Endothelial cell of umbilical vein (primary cell): Measurements from ENCODE around the gene MYO5B. TPM values are rescaled to one million over a fixed set of nuclear protein-coding genes. Genes with fewer than 3 reads are reported as not detected.

Source experiments
- BruUV-seq: library from RNA; stranded (reverse); fragments of 400-500 nt; replicated peaks from 2 replicates; lab custom pipeline; 2021; lab: Mats Ljungman, UMichigan
- CTCF ChIA-PET: fragments of 300-600, 350-600 bp; sonication (Branson Sonifier 250); formaldehyde crosslinking; loops from one replicate; lab custom pipeline; 2021; ENCODE audit warnings: antibody characterized with exemption, inconsistent platforms; lab: Charles Lee
- POLR2A ChIA-PET: fragments of 300-600, 350-600 bp; sonication (Branson Sonifier 250); formaldehyde crosslinking; loops from one replicate; lab custom pipeline; 2021; ENCODE audit warnings: antibody characterized with exemption, inconsistent platforms; lab: Charles Lee
- DNase-seq: peaks from one replicate; pipeline ENCODE4 v3.0.0-alpha.2; 2011; ENCODE audit warnings: low read depth, low spot score
- FAIRE-seq: peaks from 2 replicates; lab custom pipeline; 2011; peaks lifted over from hg19 to GRCh38; lab: Jason Lieb, UNC
- H2AFZ ChIP-seq: 2 replicates; pipeline ENCODE4 v1.6.0; 2012; ENCODE audit warnings: low read depth, low read length, control low read depth, inconsistent platforms
- H3K27ac ChIP-seq: 2 replicates; pipeline ENCODE4 v1.5.1; 2011; ENCODE audit warnings: low read depth, mild to moderate bottlenecking, control low read depth, low read length, moderate library complexity; ENCODE audit not compliant: insufficient read depth
- H3K27me3 ChIP-seq, 2 experiments: 2 replicates each; pipeline versions ENCODE4 v1.6.0 to v1.6.1; 2011; ENCODE audit warnings: low read length in 2 of 2, mixed read lengths in 1 of 2; ENCODE audit not compliant: control insufficient read depth in 2 of 2, insufficient read depth in 2 of 2
- H3K36me3 ChIP-seq, 2 experiments: 2 replicates in 1 of 2; 3 replicates in 1 of 2; pipeline ENCODE4 v1.5.1; 2011; ENCODE audit warnings: low read length in 2 of 2, mild to moderate bottlenecking in 1 of 2, moderate library complexity in 1 of 2; ENCODE audit not compliant: control insufficient read depth in 2 of 2, insufficient read depth in 2 of 2; ENCODE audit errors: extremely low read depth in 1 of 2
- H3K4me1 ChIP-seq: 3 replicates; pipeline ENCODE4 v1.5.1; 2011; ENCODE audit warnings: mild to moderate bottlenecking, low read length; ENCODE audit not compliant: control insufficient read depth, insufficient read depth; ENCODE audit errors: extremely low read depth
- H3K4me2 ChIP-seq: 2 replicates; pipeline ENCODE4 v1.6.1; 2011; ENCODE audit warnings: low read length, control low read depth, mixed read lengths; ENCODE audit not compliant: insufficient read depth
- H3K4me3 ChIP-seq, 3 experiments: fragments of 200-600 bp in 1 of 3; sonication (generic), shearing (Covaris generic) in 1 of 3; replicated peaks in 1 of 3; 2 replicates each; pipeline ENCODE4 v1.5.1; 2011 to 2016; ENCODE audit warnings: control low read depth in 3 of 3, low read length in 3 of 3, mild to moderate bottlenecking in 2 of 3, inconsistent platforms in 1 of 3, low read depth in 1 of 3, moderate library complexity in 1 of 3; ENCODE audit not compliant: insufficient read depth in 1 of 3
- H3K79me2 ChIP-seq: 2 replicates; pipeline ENCODE4 v1.6.0; 2012; ENCODE audit warnings: low read length, inconsistent platforms; ENCODE audit not compliant: control insufficient read depth, insufficient read depth
- H3K9ac ChIP-seq: replicated peaks from 2 replicates; pipeline ENCODE3; 2011; ENCODE audit warnings: low read length, control low read depth; ENCODE audit not compliant: insufficient read depth; ENCODE audit errors: extremely low read depth
- H3K9me1 ChIP-seq: replicated peaks from 3 replicates; pipeline ENCODE4 v1.6.0; 2011; ENCODE audit warnings: mild to moderate bottlenecking, low read length; ENCODE audit not compliant: control insufficient read depth, insufficient read depth; ENCODE audit errors: extremely low read depth
- H3K9me3 ChIP-seq: replicated peaks from 2 replicates; pipeline ENCODE4 v1.5.1; 2012; ENCODE audit warnings: low read length, inconsistent platforms; ENCODE audit not compliant: control insufficient read depth, insufficient read depth
- H4K20me1 ChIP-seq: replicated peaks from 2 replicates; pipeline ENCODE3; 2011; ENCODE audit warnings: mild to moderate bottlenecking, low read length; ENCODE audit not compliant: control insufficient read depth, insufficient read depth; ENCODE audit errors: extremely low read depth
- CTCF ChIP-seq, 2 donors: IDR thresholded peaks; 1 replicate in 1 of 2; 2 replicates in 1 of 2; pipeline ENCODE4 v1.5.1; 2011; ENCODE audit warnings: low read length in 2 of 2, mild to moderate bottlenecking in 2 of 2, moderate library complexity in 2 of 2, control low read depth in 1 of 2, inconsistent platforms in 1 of 2, low read depth in 1 of 2; ENCODE audit not compliant: insufficient read depth in 1 of 2; ENCODE audit errors: extremely low read depth in 1 of 2
- EZH2 ChIP-seq: IDR thresholded peaks from 2 replicates; pipeline ENCODE4 v1.6.1; 2012; ENCODE audit warnings: borderline replicate concordance, low read depth, mild to moderate bottlenecking, moderate library complexity, low read length, inconsistent platforms; ENCODE audit not compliant: severe bottlenecking
- FOS ChIP-seq: IDR thresholded peaks from 2 replicates; pipeline ENCODE4 v1.6.1; 2011; ENCODE audit warnings: mild to moderate bottlenecking, low read length, moderate library complexity, borderline replicate concordance; ENCODE audit not compliant: insufficient read depth
- GATA2 ChIP-seq: IDR thresholded peaks from 2 replicates; pipeline ENCODE4 v1.7.0; 2011; ENCODE audit warnings: low read depth, mild to moderate bottlenecking, moderate library complexity, mixed read lengths, low read length; ENCODE audit not compliant: insufficient read length, insufficient read depth
- JUN ChIP-seq: IDR thresholded peaks from 2 replicates; pipeline ENCODE4 v1.6.1; 2011; ENCODE audit warnings: borderline replicate concordance, low read depth; ENCODE audit not compliant: insufficient read length, insufficient read depth
- MAX ChIP-seq: IDR thresholded peaks from 2 replicates; pipeline ENCODE4 v1.6.1; 2011; ENCODE audit not compliant: insufficient read depth, insufficient read length
- MYC ChIP-seq: IDR thresholded peaks from one replicate; pipeline ENCODE4 v1.6.1; 2011; ENCODE audit warnings: mild to moderate bottlenecking, low read depth, low read length
- POLR2A ChIP-seq: IDR thresholded peaks from 2 replicates; pipeline ENCODE4 v1.6.1; 2012; ENCODE audit warnings: low read depth, mild to moderate bottlenecking, control low read depth, low read length
- POLR2AphosphoS5 ChIP-seq: IDR thresholded peaks from 2 replicates; pipeline ENCODE4 v1.6.1; 2012; ENCODE audit warnings: low read depth, mild to moderate bottlenecking, control low read depth, low read length, moderate library complexity; ENCODE audit not compliant: insufficient read depth
- dilution Hi-C: fragments of 300-500 bp; cut with MboI; formaldehyde crosslinking; loops from one replicate; pipeline ENCODE4 v1.15.0; 2019; ENCODE audit warnings: low sequenced_read_pairs; ENCODE audit not compliant: extremely low pct_ligation_motif_present
- intact Hi-C: fragments of 100-400 bp; cut with micrococcal nuclease; formaldehyde crosslinking; loops from one replicate; pipeline ENCODE4 v1.10.0; 2022
- polyA plus RNA-seq, 4 experiments: library from polyadenylated mRNA; depleted of rRNA in 3 of 4; stranded (reverse) in 3 of 4; unstranded in 1 of 4; fragments of >200 nt; gene quantifications; 2 replicates each; pipeline versions ENCODE4 v1.2.1 to v1.2.3, GENCODE V29; 2011 to 2012; ENCODE audit warnings: missing spikeins in 1 of 4
- total RNA-seq: library from RNA; stranded (reverse); gene quantifications from 2 replicates; pipeline ENCODE4 v1.2.3, GENCODE V29; 2021

The MYO5B gene
- total and polyA plus RNA-seq, 2 donors (not counting 3 experiments of a cell fraction or from before 2014, with no cell fraction given) = 0.54 to 1.1 TPM

- dilution Hi-C loops = no loop called here
Observed at GRCh38 chr18:50002781-50003180, 192.2 kb downstream of the MYO5B start.

More at GRCh38 chr18:50002781-50003180, 192.2 kb downstream of the MYO5B start:
- Histone ChIP-seq H3K27me3 (peaks cover 0 to 2% of the 10 kb centered on the region in 2 experiments), H4K20me1 (no peaks in the 10 kb centered on the region), H3K4me3 (no peak overlapping the region), H3K4me1 (no peaks in the 10 kb centered on the region), H3K79me2 (no peaks in the 10 kb centered on the region), H3K9ac (no peak overlapping the region), H3K4me2 (no peak overlapping the region), H3K9me3 (no peaks in the 10 kb centered on the region), H2AFZ (no peak overlapping the region), H3K9me1 (no peaks in the 10 kb centered on the region), H3K27ac (no peak overlapping the region), H3K36me3 (no peaks in the 10 kb centered on the region)
- intact Hi-C loops = loop anchor here (10.0 kb wide), 1 partner anchor 422 kb away; no protein-coding TSS in a partner anchor
- DNase-seq = no peak
- TF ChIP-seq MAX (no peak), FOS (no peak), EZH2 (no peak), POLR2AphosphoS5 (no peak), JUN (no peak), POLR2A (no peak), GATA2 (no peak), MYC (no peak), CTCF (IDR thresholded peaks at IDR 0.05; ENCODE audit: extremely low read depth in 1 of 2, insufficient read depth in 1 of 2, low read depth in 1 of 2, low read length in 2 of 2) (no peak)
- no peak for FAIRE-seq
- POLR2A ChIA-PET = no interaction called here
- BruUV-seq = no TSS peak
- CTCF ChIA-PET = interaction anchor here (1.5 kb wide), 1 partner anchor 355 kb away, joined by 4 read pairs; no protein-coding TSS in a partner anchor
